ENCODE data around the gene SEC14L2.
"Not testable (repeated sequence)": the region's sequence is repeated elsewhere in the genome, so short reads cannot be mapped to it uniquely, and the experiment has no call there.

Gene SEC14L2

GRCh38 chr22:30445438-30446145 lies 48.8 kb downstream of the SEC14L2 start:
- Histone ChIP-seq H3K36me3 (replicated peaks) (no peaks in the 10 kb centered on the region), H3K27ac (no peak overlapping the region), H3K27me3 (replicated peaks) (no peaks in the 10 kb centered on the region), H3K4me3 (ENCODE audit: low read depth, low read length) (no peak overlapping the region)
- in situ Hi-C loops (cut with HindIII; ENCODE audit: low pct_ligation_motif_present, low sequenced_read_pairs) = no loop called here
- DNase-seq = no peak
- TF ChIP-seq CTCF (IDR thresholded peaks at IDR 0.05; ENCODE audit: low read depth, low read length, missing control alignments) = no peak

GRCh38 chr22:30447656-30448055 lies 50.8 kb downstream of the SEC14L2 start:
- H3K27me3 ChIP-seq (replicated peaks) = no peaks in the 10 kb centered on the region
- in situ Hi-C loops (cut with HindIII; ENCODE audit: low pct_ligation_motif_present, low sequenced_read_pairs) = no loop called here
- no peak overlapping the region for H3K4me3 ChIP-seq (ENCODE audit: low read depth, low read length)
- no peak overlapping the region for H3K27ac ChIP-seq
- no peak for TF ChIP-seq CTCF (IDR thresholded peaks at IDR 0.05; ENCODE audit: low read depth, low read length, missing control alignments)
- no peak for DNase-seq
- no peaks in the 10 kb centered on the region for H3K36me3 ChIP-seq (replicated peaks)

GRCh38 chr22:30451488-30451887 lies 54.7 kb downstream of the SEC14L2 start:
- H3K27ac ChIP-seq; DNase-seq; in situ Hi-C loops (cut with HindIII; ENCODE audit: low pct_ligation_motif_present, low sequenced_read_pairs); H3K4me3 ChIP-seq (ENCODE audit: low read depth, low read length); H3K27me3 ChIP-seq (replicated peaks); H3K36me3 ChIP-seq (replicated peaks): not testable (repeated sequence)

- Histone ChIP-seq H3K27me3 (replicated peaks) (no peaks in the 10 kb centered on the region), H3K4me3 (ENCODE audit: low read depth, low read length) (no peak overlapping the region), H3K27ac (no peak overlapping the region), H3K36me3 (replicated peaks) (no peaks in the 10 kb centered on the region)
- no peak for DNase-seq
- in situ Hi-C loops (cut with HindIII; ENCODE audit: low pct_ligation_motif_present, low sequenced_read_pairs) = no loop called here
- no peak for TF ChIP-seq CTCF (IDR thresholded peaks at IDR 0.05; ENCODE audit: low read depth, low read length, missing control alignments)
Measured at GRCh38 chr22:30452861-30453260, 56.0 kb downstream of the SEC14L2 start.

- H3K36me3 ChIP-seq (replicated peaks) = no peaks in the 10 kb centered on the region
- no peak for DNase-seq
- no peaks in the 10 kb centered on the region for H3K27me3 ChIP-seq (replicated peaks)
- TF ChIP-seq CTCF (IDR thresholded peaks at IDR 0.05; ENCODE audit: low read depth, low read length, missing control alignments) = no peak
- H3K27ac ChIP-seq = no peak overlapping the region
- in situ Hi-C loops (cut with HindIII; ENCODE audit: low pct_ligation_motif_present, low sequenced_read_pairs) = no loop called here
- no peak overlapping the region for H3K4me3 ChIP-seq (ENCODE audit: low read depth, low read length)
Measured at GRCh38 chr22:30453731-30454510, 57.1 kb downstream of the SEC14L2 start.

- DNase-seq = no peak
- in situ Hi-C loops (cut with HindIII; ENCODE audit: low pct_ligation_motif_present, low sequenced_read_pairs) = no loop called here
- H3K36me3 ChIP-seq (replicated peaks) = no peaks in the 10 kb centered on the region
- H3K27ac ChIP-seq = no peak overlapping the region
- no peak overlapping the region for H3K4me3 ChIP-seq (ENCODE audit: low read depth, low read length)
- H3K27me3 ChIP-seq (replicated peaks) = no peaks in the 10 kb centered on the region
- TF ChIP-seq CTCF (IDR thresholded peaks at IDR 0.05; ENCODE audit: low read depth, low read length, missing control alignments) = no peak
Measured at GRCh38 chr22:30455075-30455840, 58.4 kb downstream of the SEC14L2 start.
